VCaP (cell line): ENCODE results near the gene C1orf210.

Source experiments
- H3K27ac ChIP-seq: fragments of 450-650 bp; 2 replicates; pipeline ENCODE4 v1.5.1; 2017
- CTCF ChIP-seq: fragments of 450-650 bp; conservative IDR thresholded peaks from 2 replicates; pipeline ENCODE4 v1.5.1; 2017; ENCODE audit warnings: mild to moderate bottlenecking, moderate library complexity

Gene C1orf210

GRCh38 chr1:43285269-43285990 is at the start of gene C1orf210:
Gene C1orf210, minus strand, starts transcription at chr1:43285581. Its CDS starts 2,311 bp downstream, at chr1:43283270.
- H3K27ac ChIP-seq = peak within 1 kb of the TSS; percentile 73
- peak; percentile 79 for TF ChIP-seq CTCF

GRCh38 chr1:43334453-43335205 is 49.2 kb upstream of the C1orf210 start:
- TF ChIP-seq CTCF = no peak
- no peak overlapping the region for H3K27ac ChIP-seq

GRCh38 chr1:43331688-43332087 is 46.3 kb upstream of the C1orf210 start:
- TF ChIP-seq CTCF = no peak
- H3K27ac ChIP-seq = no peak overlapping the region

- no peak for TF ChIP-seq CTCF
- no peak overlapping the region for H3K27ac ChIP-seq
Measured at GRCh38 chr1:43329995-43330751, 44.8 kb upstream of the C1orf210 start.

- no peak overlapping the region for H3K27ac ChIP-seq
- TF ChIP-seq CTCF = no peak
Measured at GRCh38 chr1:43327549-43328292, 42.3 kb upstream of the C1orf210 start.

- TF ChIP-seq CTCF = no peak
- H3K27ac ChIP-seq = no peak overlapping the region
Measured at GRCh38 chr1:43325381-43325780, 40.0 kb upstream of the C1orf210 start.
